HEK293T (cell line): ENCODE measurements around the gene MGST2.

ENCODE experiments used
- CTCF ChIA-PET: fragments of 350-600 bp; formaldehyde crosslinking; extraction: SDS; loops from one replicate; lab custom pipeline; 2021; ENCODE audit warnings: antibody characterized with exemption, inconsistent platforms; lab: Yijun Ruan, JAX
- POLR2A ChIA-PET: fragments of 350-600 bp; formaldehyde crosslinking; extraction: SDS; loops from one replicate; lab custom pipeline; 2020; ENCODE audit warnings: antibody characterized with exemption, inconsistent platforms; lab: Yijun Ruan, JAX
- DNase-seq: peaks from one replicate; pipeline ENCODE4 v3.0.0; 2012; ENCODE audit warnings: mixed read lengths; ENCODE audit errors: extremely low spot score
- ARNT ChIP-seq: fragments of 450-650 bp; IDR thresholded peaks from 2 replicates; pipeline ENCODE4 v1.6.1; 2017; ENCODE audit warnings: mild to moderate bottlenecking
- BHLHE40 ChIP-seq: fragments of 450-650 bp; IDR thresholded peaks from 2 replicates; pipeline ENCODE4 v1.6.1; 2016; ENCODE audit warnings: mild to moderate bottlenecking, moderate library complexity, borderline replicate concordance
- CTBP1 ChIP-seq: fragments of 450-650 bp; IDR thresholded peaks from 2 replicates; pipeline ENCODE4 v1.6.1; 2016; ENCODE audit warnings: borderline replicate concordance
- ELF4 ChIP-seq: fragments of 450-650 bp; IDR thresholded peaks from 2 replicates; pipeline ENCODE4 v1.6.1; 2017; ENCODE audit warnings: antibody characterized with exemption
- FOXA1 ChIP-seq: fragments of 450-650 bp; IDR thresholded peaks from 2 replicates; pipeline ENCODE4 v1.6.1; 2016; ENCODE audit warnings: mild to moderate bottlenecking
- FOXK2 ChIP-seq: fragments of 450-650 bp; IDR thresholded peaks from 2 replicates; pipeline ENCODE4 v1.6.1; 2016; ENCODE audit warnings: mild to moderate bottlenecking
- FOXM1 ChIP-seq: fragments of 450-650 bp; IDR thresholded peaks from 2 replicates; pipeline ENCODE4 v1.6.1; 2017; ENCODE audit warnings: mild to moderate bottlenecking, borderline replicate concordance
- HDGF ChIP-seq: fragments of 450-650 bp; IDR thresholded peaks from 2 replicates; pipeline ENCODE4 v1.6.1; 2017; ENCODE audit warnings: antibody characterized with exemption, borderline replicate concordance
- L3MBTL2 ChIP-seq: fragments of 450-650 bp; conservative IDR thresholded peaks from 2 replicates; pipeline ENCODE4 v1.6.1; 2016; ENCODE audit warnings: mild to moderate bottlenecking
- LEF1 ChIP-seq: fragments of 450-650 bp; IDR thresholded peaks from 2 replicates; pipeline ENCODE4 v1.6.1; 2017; ENCODE audit warnings: mild to moderate bottlenecking, borderline replicate concordance
- NFRKB ChIP-seq: fragments of 450-650 bp; IDR thresholded peaks from 2 replicates; pipeline ENCODE4 v1.6.1; 2016; ENCODE audit warnings: mild to moderate bottlenecking, moderate library complexity
- PKNOX1 ChIP-seq: fragments of 450-650 bp; IDR thresholded peaks from 2 replicates; pipeline ENCODE4 v1.6.1; 2016
- SP1 ChIP-seq: fragments of 450-650 bp; IDR thresholded peaks from 2 replicates; pipeline ENCODE4 v1.6.1; 2017
- SUZ12 ChIP-seq: fragments of 450-650 bp; IDR thresholded peaks from 2 replicates; pipeline ENCODE4 v1.6.1; 2016; ENCODE audit warnings: mild to moderate bottlenecking
- TARDBP ChIP-seq: fragments of 450-650 bp; IDR thresholded peaks from 2 replicates; pipeline ENCODE4 v1.6.1; 2016
- ZNF384 ChIP-seq: fragments of 450-650 bp; IDR thresholded peaks from 2 replicates; pipeline ENCODE4 v1.6.1; 2016

Gene MGST2

GRCh38 chr4:139725236-139725635 is 59.6 kb downstream of the MGST2 start:
- POLR2A ChIA-PET, result no interaction called here

GRCh38 chr4:139726615-139727014 is 61.0 kb downstream of the MGST2 start:
- no peak for DNase-seq
- POLR2A ChIA-PET, result no interaction called here
- TF ChIP-seq ARNT (no peak), FOXK2 (no peak), LEF1 (no peak), PKNOX1 (no peak), NFRKB (no peak), FOXA1 (no peak), SP1 (no peak)
- CTCF ChIA-PET, result interaction anchor here (2.2 kb wide), 1 partner anchor 69 kb away, joined by 11 read pairs; no protein-coding TSS in a partner anchor

More at GRCh38 chr4:139725236-139725635, 59.6 kb downstream of the MGST2 start:
- DNase-seq, result no peak
- TF ChIP-seq SP1 (no peak), PKNOX1 (no peak), ELF4 (no peak), FOXM1 (no peak), TARDBP (no peak), LEF1 (no peak), ZNF384 (no peak), HDGF (no peak), L3MBTL2 (no peak), ARNT (no peak), FOXA1 (no peak), CTBP1 (no peak), SUZ12 (no peak), FOXK2 (no peak), BHLHE40 (no peak), NFRKB (no peak)
- CTCF ChIA-PET, result no interaction called here

GRCh38 chr4:139728146-139728545 is 62.5 kb downstream of the MGST2 start:
- DNase-seq, result no peak
- CTCF ChIA-PET, result interaction anchor here (0.7 to 2.2 kb wide), 3 partner anchors 22 to 186 kb away, joined by 3 to 11 read pairs (median 3); no protein-coding TSS in a partner anchor
- TF ChIP-seq FOXK2 (no peak), FOXA1 (no peak), BHLHE40 (no peak), NFRKB (no peak), ZNF384 (no peak), SP1 (no peak), LEF1 (no peak), ARNT (no peak)
- POLR2A ChIA-PET, result no interaction called here

GRCh38 chr4:139728840-139729239 is 63.2 kb downstream of the MGST2 start:
- ChIA-PET CTCF (interaction anchor here (2.2 kb wide), 1 partner anchor 72 kb away, joined by 11 read pairs; no protein-coding TSS in a partner anchor), POLR2A (no interaction called here)
- TF ChIP-seq HDGF, result no peak
- no peak for TF ChIP-seq CTBP1
- no peak for TF ChIP-seq SUZ12
- TF ChIP-seq NFRKB, result no peak
- no peak for TF ChIP-seq FOXK2
- no peak for TF ChIP-seq LEF1
- no peak for DNase-seq

GRCh38 chr4:139732991-139733570 is 67.5 kb downstream of the MGST2 start:
- CTCF ChIA-PET, result interaction anchor here (0.7 to 1.8 kb wide), 6 partner anchors 16 to 627 kb away, joined by 3 to 11 read pairs (median 4); no protein-coding TSS in a partner anchor
- DNase-seq, result no peak
- no peak for TF ChIP-seq FOXK2
- POLR2A ChIA-PET, result no interaction called here

- CTCF ChIA-PET, result interaction anchor here (0.5 to 1.5 kb wide), 21 partner anchors 10 to 626 kb away, joined by 3 to 8 read pairs (median 3); no protein-coding TSS in a partner anchor
- TF ChIP-seq ZNF384, result no peak
- TF ChIP-seq FOXK2, result no peak
- no peak for TF ChIP-seq PKNOX1
- TF ChIP-seq TARDBP, result no peak
- no peak for TF ChIP-seq HDGF
- no peak for TF ChIP-seq NFRKB
- TF ChIP-seq ELF4, result no peak
- TF ChIP-seq BHLHE40, result no peak
- TF ChIP-seq FOXA1, result no peak
- TF ChIP-seq SUZ12, result no peak
- TF ChIP-seq L3MBTL2, result no peak
- TF ChIP-seq SP1, result no peak
- TF ChIP-seq FOXM1, result no peak
- TF ChIP-seq ARNT, result no peak
- no peak for TF ChIP-seq LEF1
- TF ChIP-seq CTBP1, result no peak
- POLR2A ChIA-PET, result interaction anchor here (0.7 to 1.1 kb wide), 2 partner anchors 10 to 77 kb away, joined by 3 to 4 read pairs; no protein-coding TSS in a partner anchor
- no peak for DNase-seq
Observed at GRCh38 chr4:139734201-139734874, 68.7 kb downstream of the MGST2 start.
